Stimulated activated CD8-positive, alpha-beta memory T cell treated with anti-CD3 and anti-CD28 coated beads, Interleukin-12 subunit alpha, Interleukin-12 subunit beta, amount 100 ng/mL, for 24 hours (primary cell): ENCODE data around the gene SLC12A6.

Source experiments
- DNase-seq: peaks from one replicate; pipeline ENCODE4 v3.0.0-alpha.2; 2020; ENCODE audit errors: extremely low read depth

SLC12A6 gene

GRCh38 chr15:34259566-34259965 lies 78.0 kb downstream of the SLC12A6 start:
- DNase-seq, result no peak

- no peak for DNase-seq
Measured at GRCh38 chr15:34258151-34258550, 79.4 kb downstream of the SLC12A6 start.

- DNase-seq, result no peak
Measured at GRCh38 chr15:34252545-34252944, 85.0 kb downstream of the SLC12A6 start.

- DNase-seq, result no peak
Measured at GRCh38 chr15:34248190-34248589, 89.4 kb downstream of the SLC12A6 start.

GRCh38 chr15:34246276-34246976 lies 91.2 kb downstream of the SLC12A6 start:
- no peak for DNase-seq

GRCh38 chr15:34243226-34243625 lies 94.4 kb downstream of the SLC12A6 start:
- no peak for DNase-seq

GRCh38 chr15:34242331-34242710 lies 95.3 kb downstream of the SLC12A6 start:
- no peak for DNase-seq

- no peak for DNase-seq
Measured at GRCh38 chr15:34241376-34242330, 95.9 kb downstream of the SLC12A6 start.

GRCh38 chr15:34240537-34240936 lies 97.0 kb downstream of the SLC12A6 start:
- DNase-seq, result no peak

GRCh38 chr15:34239151-34239808 lies 98.3 kb downstream of the SLC12A6 start:
- peak; percentile 7 for DNase-seq

- DNase-seq, result no peak
Measured at GRCh38 chr15:34233614-34234013, 104.0 kb downstream of the SLC12A6 start.

- DNase-seq, result no peak
Measured at GRCh38 chr15:34223904-34224596, 113.5 kb downstream of the SLC12A6 start.

GRCh38 chr15:34217587-34218225 lies 119.9 kb downstream of the SLC12A6 start:
- no peak for DNase-seq

- no peak for DNase-seq
Measured at GRCh38 chr15:34216527-34217270, 120.9 kb downstream of the SLC12A6 start.

GRCh38 chr15:34214135-34214534 lies 123.4 kb downstream of the SLC12A6 start:
- no peak for DNase-seq

- no peak for DNase-seq
Measured at GRCh38 chr15:34213690-34214089, 123.9 kb downstream of the SLC12A6 start.

- peak; percentile 94 for DNase-seq
Measured at GRCh38 chr15:34209421-34210282, 127.9 kb downstream of the SLC12A6 start, which contains the start of gene KATNBL1. TSS of gene KATNBL1 (minus strand) at chr15:34210096. CDS start at chr15:34163676, 46,420 bp downstream.

- DNase-seq, result no peak
Measured at GRCh38 chr15:34206011-34206410, 131.6 kb downstream of the SLC12A6 start.

- DNase-seq, result no peak
Measured at GRCh38 chr15:34203936-34204335, 133.6 kb downstream of the SLC12A6 start.
